ENCODE data around the gene CR1. TPM values are rescaled to one million over a fixed set of nuclear protein-coding genes. Genes with fewer than 3 reads are reported as not detected.
"Not testable (repeated sequence)": the region's sequence is repeated elsewhere in the genome, so short reads cannot be mapped to it uniquely, and the experiment has no call there.

The CR1 gene
- total RNA-seq, 2 experiments from 2014 or later, result 0.02 to 0.05 TPM

DNA sequence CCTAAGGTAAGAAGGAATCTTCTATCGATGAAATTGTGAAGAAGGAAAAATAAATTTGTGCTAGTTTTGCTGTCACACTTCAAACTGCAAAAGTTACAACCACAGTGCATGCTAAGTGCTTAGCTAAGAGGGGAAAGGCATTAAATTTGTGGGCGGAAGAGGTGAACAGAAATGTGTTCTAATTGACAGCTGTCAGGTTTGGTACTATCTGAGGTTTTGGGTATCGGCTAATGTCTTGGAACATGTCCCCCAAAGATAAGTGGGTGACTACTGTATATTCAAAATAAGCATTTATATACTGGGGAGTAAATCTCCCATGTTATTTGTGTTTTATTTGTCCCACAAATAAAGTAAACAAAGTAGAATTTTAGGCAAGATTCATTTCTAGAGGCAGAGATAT, 8.0 kb downstream of the CR1 start:
- Mint-ChIP-seq H3K27me3 (peaks cover 22% of the 10 kb centered on the region), H3K36me3 (ENCODE audit: low read depth) (no peaks in the 10 kb centered on the region), H3K4me3 (no peak overlapping the region), H3K27ac (no peak overlapping the region), H3K9me3 (ENCODE audit: low read depth) (no peaks in the 10 kb centered on the region), H3K4me1 (peaks cover 13% of the 10 kb centered on the region)
- ChIA-PET CTCF (interaction anchor here (1.1 to 1.8 kb wide), 2 partner anchors 14 to 76 kb away, joined by 3 to 6 read pairs; no protein-coding TSS in a partner anchor), POLR2A (no interaction called here)
- no peak for DNase-seq
- no peak for ATAC-seq
- intact Hi-C loops (cut with DNase I, micrococcal nuclease), result loop anchor here in 1 of 2 experiments (5.0 kb wide), 1 partner anchor 572 kb away; no protein-coding TSS in a partner anchor

DNA sequence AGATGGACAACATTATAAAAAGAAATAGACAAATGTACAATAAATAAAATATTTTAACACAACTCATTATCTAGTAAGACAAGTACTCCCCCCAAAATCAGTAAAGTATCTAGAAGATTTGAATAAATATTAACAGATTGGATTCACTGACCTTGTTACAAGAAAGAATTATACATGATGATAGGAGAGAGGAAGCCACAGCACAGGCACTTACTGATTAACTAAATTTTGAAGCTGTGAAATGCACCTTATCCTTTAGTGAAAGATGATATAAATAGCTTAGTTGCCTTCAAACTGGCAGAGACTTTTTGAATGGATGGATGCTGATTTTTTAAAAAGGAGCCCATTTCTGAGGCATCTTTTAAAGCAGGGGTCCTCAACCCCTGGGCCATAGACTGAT, 8.5 kb downstream of the CR1 start:
- peaks cover 12% of the 10 kb centered on the region for H3K4me1 Mint-ChIP-seq
- H3K9me3 Mint-ChIP-seq (ENCODE audit: low read depth), result no peaks in the 10 kb centered on the region
- H3K36me3 Mint-ChIP-seq (ENCODE audit: low read depth), result no peaks in the 10 kb centered on the region
- POLR2A ChIA-PET, result no interaction called here
- CTCF ChIA-PET, result interaction anchor here (1.1 kb wide), 1 partner anchor 76 kb away, joined by 3 read pairs; no protein-coding TSS in a partner anchor
- H3K27me3 Mint-ChIP-seq, result peaks cover 22% of the 10 kb centered on the region
- intact Hi-C loops (cut with DNase I, micrococcal nuclease), result loop anchor here in 1 of 2 experiments (5.0 kb wide), 1 partner anchor 572 kb away; no protein-coding TSS in a partner anchor
- no peak overlapping the region for H3K4me3 Mint-ChIP-seq
- no peak for ATAC-seq
- DNase-seq, result no peak
- H3K27ac Mint-ChIP-seq, result no peak overlapping the region

DNA sequence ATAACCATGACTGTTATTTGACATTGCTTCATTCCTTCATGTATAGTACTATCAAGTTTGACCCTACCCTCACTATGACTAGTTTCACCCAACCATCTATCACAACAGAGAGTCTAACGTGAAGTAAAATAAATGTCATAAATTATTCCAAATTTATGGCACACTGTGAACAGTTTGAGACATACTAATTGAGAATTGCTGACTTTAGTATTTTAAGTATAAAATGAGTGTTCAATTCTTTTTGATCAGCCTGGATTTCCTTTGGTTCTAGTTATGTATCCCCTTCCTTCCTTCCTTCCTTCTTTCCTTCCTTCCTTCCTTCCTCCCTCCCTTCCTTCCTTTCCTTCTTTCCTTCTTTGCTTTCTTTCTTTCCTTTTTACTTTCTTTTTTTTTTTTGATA, 14.5 kb downstream of the CR1 start:
- peaks cover 14% of the 10 kb centered on the region for H3K27me3 Mint-ChIP-seq
- no peaks in the 10 kb centered on the region for H3K36me3 Mint-ChIP-seq (ENCODE audit: low read depth)
- H3K9me3 Mint-ChIP-seq (ENCODE audit: low read depth), result no peaks in the 10 kb centered on the region
- ChIA-PET CTCF (no interaction called here), POLR2A (no interaction called here)
- no peaks in the 10 kb centered on the region for H3K4me1 Mint-ChIP-seq
- H3K27ac Mint-ChIP-seq, result no peak overlapping the region
- intact Hi-C loops (cut with DNase I, micrococcal nuclease), result no loop called here
- no peak overlapping the region for H3K4me3 Mint-ChIP-seq
- DNase-seq, result no peak
- ATAC-seq, result no peak

DNA sequence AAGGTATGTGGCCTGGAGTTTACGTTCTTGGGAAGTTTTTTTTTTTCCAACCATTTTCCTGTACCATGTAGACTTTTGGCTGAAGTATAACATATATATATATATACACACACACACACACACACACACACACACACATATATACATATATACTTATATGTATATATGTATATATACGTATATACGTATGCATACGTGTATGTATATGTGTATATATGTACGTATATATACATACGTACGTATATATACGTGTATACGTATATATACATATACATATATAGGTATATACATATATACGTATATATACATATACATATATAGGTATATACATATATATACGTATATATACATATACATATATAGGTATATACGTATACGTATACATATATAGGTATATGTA, 18.9 kb downstream of the CR1 start:
- H3K4me1 Mint-ChIP-seq, result no peaks in the 10 kb centered on the region
- H3K9me3 Mint-ChIP-seq (ENCODE audit: low read depth), result no peaks in the 10 kb centered on the region
- H3K27ac Mint-ChIP-seq, result no peak overlapping the region
- ChIA-PET POLR2A (no interaction called here), CTCF (no interaction called here)
- peaks cover 4% of the 10 kb centered on the region for H3K27me3 Mint-ChIP-seq
- no peak for ATAC-seq
- no peaks in the 10 kb centered on the region for H3K36me3 Mint-ChIP-seq (ENCODE audit: low read depth)
- no peak overlapping the region for H3K4me3 Mint-ChIP-seq
- DNase-seq, result no peak
- intact Hi-C loops (cut with DNase I, micrococcal nuclease), result no loop called here

DNA sequence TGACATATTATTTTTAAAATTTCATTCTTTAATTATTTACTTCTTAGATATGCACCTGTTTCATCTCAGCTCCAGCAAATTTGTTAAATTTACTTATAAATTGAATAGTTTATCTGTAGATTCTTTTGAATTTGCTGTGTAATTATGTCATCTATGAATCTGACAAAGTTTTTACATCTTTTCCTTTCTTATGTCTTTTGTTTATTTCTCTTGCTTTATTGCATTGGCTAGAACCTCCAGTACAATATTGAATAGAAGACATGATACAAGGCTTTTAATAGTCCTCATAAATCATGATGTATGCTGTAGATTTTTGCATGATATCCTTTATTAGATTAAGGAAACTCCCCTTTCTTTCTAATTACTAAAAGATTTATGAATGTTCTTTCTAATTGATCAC, 20.8 kb downstream of the CR1 start:
- CTCF ChIA-PET, result no interaction called here
- Mint-ChIP-seq H3K27ac (no peak overlapping the region), H3K27me3 (peaks cover 4% of the 10 kb centered on the region), H3K4me1 (no peaks in the 10 kb centered on the region), H3K36me3 (ENCODE audit: low read depth) (no peaks in the 10 kb centered on the region), H3K9me3 (ENCODE audit: low read depth) (no peaks in the 10 kb centered on the region), H3K4me3 (no peak overlapping the region)
- POLR2A ChIA-PET, result no interaction called here
- DNase-seq, result no peak
- ATAC-seq, result no peak
- intact Hi-C loops (cut with DNase I, micrococcal nuclease), result no loop called here

DNA sequence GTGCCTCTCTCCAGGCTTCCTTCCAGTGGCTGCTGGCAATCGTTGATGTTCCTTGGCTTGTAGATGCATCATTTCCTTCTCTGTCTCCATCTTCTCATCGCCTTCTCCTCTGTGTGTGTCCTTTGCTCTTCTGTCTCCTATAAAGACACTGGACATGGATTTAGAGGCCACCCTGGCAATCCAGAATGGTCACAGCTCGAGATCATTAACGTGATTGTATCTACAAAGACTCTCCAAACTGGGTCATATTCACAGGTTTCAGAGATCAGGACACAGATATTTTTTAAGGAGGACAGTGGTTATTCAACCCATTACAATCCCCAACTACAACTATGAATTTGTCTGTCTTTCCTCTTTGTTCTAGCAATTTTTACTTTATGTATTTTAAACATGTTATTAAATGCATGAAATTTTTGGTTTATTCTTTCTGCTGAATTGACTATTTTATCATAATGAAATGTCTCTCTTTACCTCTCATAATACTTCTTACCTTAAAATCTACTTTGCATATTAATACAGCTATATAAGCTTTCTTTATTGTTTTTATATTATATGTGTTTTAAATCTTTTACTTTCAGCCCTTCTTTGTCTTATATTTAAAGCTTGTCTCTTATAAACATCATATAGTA, 22.8 kb downstream of the CR1 start:
- Mint-ChIP-seq H3K36me3 (ENCODE audit: low read depth) (no peaks in the 10 kb centered on the region), H3K27ac (no peak overlapping the region), H3K4me3 (no peak overlapping the region), H3K27me3 (peaks cover 2% of the 10 kb centered on the region), H3K4me1 (no peaks in the 10 kb centered on the region), H3K9me3 (ENCODE audit: low read depth) (no peaks in the 10 kb centered on the region)
- ATAC-seq (no peak), DNase-seq (no peak)
- ChIA-PET CTCF (interaction anchor here (1.7 kb wide), 1 partner anchor 16 kb away, joined by 6 read pairs; no protein-coding TSS in a partner anchor), POLR2A (no interaction called here)
- intact Hi-C loops (cut with DNase I, micrococcal nuclease), result no loop called here

DNA sequence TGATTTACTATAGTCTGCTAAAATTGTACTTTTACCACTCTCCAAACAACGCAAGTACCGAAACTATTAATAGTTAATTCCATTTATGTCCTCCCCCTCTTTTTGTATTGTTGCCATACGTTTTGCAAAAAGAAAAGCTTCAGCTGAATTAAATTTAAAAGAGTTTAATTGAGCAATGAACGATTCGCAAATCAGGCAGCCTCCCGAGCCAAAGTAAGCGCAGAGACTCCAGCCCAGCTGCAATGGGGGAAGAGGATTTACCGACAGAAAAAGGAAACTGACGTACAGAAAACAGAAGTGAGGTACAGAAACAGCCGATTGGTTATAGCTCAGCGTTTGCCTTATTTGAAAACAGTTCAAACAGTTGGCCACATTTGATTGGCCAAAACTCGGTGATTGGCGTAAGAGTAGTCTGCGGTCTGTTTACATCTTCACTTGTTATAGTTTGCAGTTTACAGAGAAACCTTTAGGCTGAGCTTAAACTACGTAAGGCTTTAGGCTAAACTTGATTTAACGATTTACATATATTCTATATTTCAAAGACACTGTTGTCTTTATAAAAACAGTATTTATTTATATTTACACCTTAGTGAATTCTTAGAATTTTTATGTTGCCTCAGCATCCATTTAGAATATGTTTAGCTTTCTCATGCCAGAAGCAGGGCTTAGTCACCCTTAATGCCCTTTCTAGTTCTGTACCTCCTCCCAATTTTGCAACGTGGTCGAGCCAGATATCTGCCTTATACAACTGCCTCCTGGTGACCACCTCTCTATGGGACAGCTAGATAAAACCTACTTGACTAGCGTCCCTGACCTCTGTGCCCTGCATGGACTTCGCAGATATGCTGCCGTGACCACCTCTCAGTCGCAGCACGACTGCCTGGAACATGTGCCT, 23.8 kb downstream of the CR1 start:
- no peak for ATAC-seq
- no peak overlapping the region for H3K4me3 Mint-ChIP-seq
- H3K9me3 Mint-ChIP-seq (ENCODE audit: low read depth), result no peaks in the 10 kb centered on the region
- CTCF ChIA-PET, result interaction anchor here (0.7 to 1.1 kb wide), 3 partner anchors 22 to 444 kb away, joined by 3 to 5 read pairs (median 3); no protein-coding TSS in a partner anchor
- no peaks in the 10 kb centered on the region for H3K36me3 Mint-ChIP-seq (ENCODE audit: low read depth)
- POLR2A ChIA-PET, result interaction anchor here (0.6 kb wide), 1 partner anchor 62 kb away, joined by 3 read pairs; no protein-coding TSS in a partner anchor
- H3K27me3 Mint-ChIP-seq, result peaks cover 2% of the 10 kb centered on the region
- H3K4me1 Mint-ChIP-seq, result no peaks in the 10 kb centered on the region
- H3K27ac Mint-ChIP-seq, result no peak overlapping the region
- no peak for DNase-seq
- intact Hi-C loops (cut with DNase I, micrococcal nuclease), result no loop called here

DNA sequence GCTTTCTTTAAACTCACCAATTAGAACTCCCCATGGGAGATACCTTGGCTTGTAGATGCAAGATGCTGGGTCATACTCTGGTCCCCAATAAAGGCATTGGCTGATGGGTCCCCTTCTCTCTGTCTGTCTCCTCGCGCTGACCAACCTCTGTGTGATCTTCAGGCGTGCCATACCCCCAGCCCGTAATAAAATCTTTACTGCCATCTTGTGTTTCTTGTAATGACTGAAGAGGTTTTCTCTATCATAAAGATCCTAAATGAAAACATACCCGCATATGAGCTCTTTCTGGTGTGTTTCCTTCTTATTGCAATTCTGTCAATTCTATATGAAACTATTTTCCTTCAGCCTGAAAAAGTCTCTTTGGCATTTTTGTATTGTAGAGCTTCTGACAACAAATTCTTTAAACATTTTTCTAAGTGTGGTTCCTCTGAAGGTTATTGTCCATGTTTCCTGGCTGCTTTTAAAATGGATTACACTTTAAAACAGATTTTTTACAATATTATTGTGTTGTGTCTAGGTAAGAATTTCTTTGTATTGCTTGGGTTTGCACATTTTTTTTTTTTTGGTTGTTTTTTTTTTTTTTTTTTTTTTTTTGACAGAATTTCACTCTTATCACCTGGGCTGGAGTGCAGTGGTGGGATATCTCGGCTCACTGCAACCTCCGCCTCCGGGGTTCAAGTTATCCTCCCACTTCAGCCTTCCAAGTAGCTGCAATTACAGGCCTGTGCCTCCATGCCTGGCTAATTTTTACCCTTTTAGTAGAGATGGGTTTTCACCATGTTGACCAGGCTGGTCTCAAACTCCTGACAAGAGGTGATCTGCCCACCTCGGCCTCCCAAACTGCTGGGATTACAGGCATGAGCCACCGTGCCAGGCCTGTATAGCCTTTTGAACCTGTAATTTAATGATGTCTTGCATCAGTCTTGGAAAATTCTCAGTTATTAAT, 24.7 kb downstream of the CR1 start:
- H3K27me3 Mint-ChIP-seq; intact Hi-C loops (cut with DNase I, micrococcal nuclease); H3K27ac Mint-ChIP-seq; ATAC-seq; H3K9me3 Mint-ChIP-seq (ENCODE audit: low read depth); H3K36me3 Mint-ChIP-seq (ENCODE audit: low read depth); H3K4me3 Mint-ChIP-seq; DNase-seq; H3K4me1 Mint-ChIP-seq: not testable (repeated sequence)
- CTCF ChIA-PET, result interaction anchor here (0.6 to 1.1 kb wide), 4 partner anchors 23 to 443 kb away, joined by 3 to 5 read pairs (median 4); no protein-coding TSS in a partner anchor
- POLR2A ChIA-PET, result interaction anchor here (0.6 kb wide), 1 partner anchor 61 kb away, joined by 3 read pairs; no protein-coding TSS in a partner anchor

DNA sequence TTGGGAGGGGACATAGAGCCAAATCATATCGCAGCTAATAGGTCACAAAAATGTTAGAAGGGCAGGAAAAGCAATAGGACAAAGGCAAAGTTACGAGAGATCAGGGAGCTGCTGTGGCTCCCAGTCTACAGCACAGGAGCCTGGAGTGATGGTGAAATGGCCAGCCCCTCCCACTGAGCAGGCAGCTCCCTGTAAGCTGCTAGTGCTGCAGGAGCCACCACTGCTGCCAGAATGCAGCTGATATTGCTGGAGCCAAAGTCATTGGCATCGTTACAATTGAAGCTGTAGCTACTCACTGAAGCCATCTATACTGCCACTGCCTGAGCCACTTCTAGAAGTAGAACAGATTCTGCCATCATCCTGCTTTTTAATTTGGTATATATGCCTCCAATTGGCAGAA, 29.3 kb downstream of the CR1 start:
- H3K36me3 Mint-ChIP-seq (ENCODE audit: low read depth); H3K4me1 Mint-ChIP-seq; H3K9me3 Mint-ChIP-seq (ENCODE audit: low read depth); ATAC-seq; CTCF ChIA-PET; POLR2A ChIA-PET; H3K27ac Mint-ChIP-seq; intact Hi-C loops (cut with DNase I, micrococcal nuclease); H3K4me3 Mint-ChIP-seq; DNase-seq; H3K27me3 Mint-ChIP-seq: not testable (repeated sequence)

DNA sequence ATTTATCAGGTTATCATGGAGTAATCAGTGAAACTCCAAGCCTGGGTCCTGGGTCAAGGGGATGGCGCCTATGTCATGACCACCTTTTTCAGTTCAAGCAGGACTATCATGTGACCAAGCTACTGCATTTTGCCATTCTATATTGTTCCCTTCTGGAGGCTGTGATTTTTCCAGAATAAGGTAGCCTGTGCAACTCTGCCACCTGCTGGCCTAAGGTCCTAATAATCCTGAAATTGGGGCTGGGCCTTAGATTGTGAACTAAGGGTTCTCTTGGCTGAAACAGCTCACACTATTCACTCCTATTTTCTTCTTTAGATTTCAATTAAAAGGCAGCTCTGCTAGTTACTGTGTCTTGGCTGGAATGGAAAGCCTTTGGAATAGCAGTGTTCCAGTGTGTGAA, 32.4 kb downstream of the CR1 start:
- CTCF ChIA-PET; DNase-seq; intact Hi-C loops (cut with DNase I, micrococcal nuclease); H3K4me3 Mint-ChIP-seq; H3K36me3 Mint-ChIP-seq (ENCODE audit: low read depth); H3K4me1 Mint-ChIP-seq; H3K27me3 Mint-ChIP-seq; POLR2A ChIA-PET; H3K27ac Mint-ChIP-seq; H3K9me3 Mint-ChIP-seq (ENCODE audit: low read depth): not testable (repeated sequence)
- ATAC-seq, result peak; percentile 39

DNA sequence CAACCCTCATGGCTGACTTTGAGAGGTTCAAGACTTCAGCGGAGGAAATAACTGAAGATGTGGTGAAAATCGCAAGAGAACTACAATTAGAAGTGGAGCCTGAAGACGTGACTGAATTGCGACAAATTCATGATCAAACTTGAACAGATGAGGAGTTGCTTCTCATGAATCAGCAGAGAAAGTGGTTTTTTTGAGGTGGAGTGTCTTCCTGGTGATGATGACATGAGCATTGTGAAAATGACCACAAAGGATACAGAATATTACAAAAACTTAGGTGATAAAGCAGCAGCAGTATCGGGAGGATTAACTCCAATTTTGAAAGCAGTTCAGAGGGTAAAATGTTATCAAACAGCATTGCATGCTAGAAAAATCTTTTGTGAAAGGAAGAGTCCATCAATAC, 40.3 kb downstream of the CR1 start:
- H3K27me3 Mint-ChIP-seq; H3K4me1 Mint-ChIP-seq; H3K27ac Mint-ChIP-seq; H3K4me3 Mint-ChIP-seq; DNase-seq; H3K36me3 Mint-ChIP-seq (ENCODE audit: low read depth); POLR2A ChIA-PET; intact Hi-C loops (cut with DNase I, micrococcal nuclease); CTCF ChIA-PET; H3K9me3 Mint-ChIP-seq (ENCODE audit: low read depth): not testable (repeated sequence)
- ATAC-seq, result peak; percentile 61
